Measurements from ENCODE around the gene CHERP. TPM values are rescaled to one million over a fixed set of nuclear protein-coding genes. Genes with fewer than 3 reads are reported as not detected.
"Not testable (repeated sequence)": the region's sequence is repeated elsewhere in the genome, so short reads cannot be mapped to it uniquely, and the experiment has no call there.

Gene CHERP
- total and polyA plus RNA-seq, 2 experiments from 2014 or later, result 31.6 to 41.2 TPM

GRCh38 chr19:16472992-16473391 lies 69.2 kb downstream of the CHERP start (continued):
- TF ChIP-seq ZNF462 (CRISPR knock-in tag; IDR thresholded peaks at IDR 0.05) (no peak), CREB1 (CRISPR knock-in tag; IDR thresholded peaks at IDR 0.05; ENCODE audit: low read depth) (no peak), REST (IDR thresholded peaks at IDR 0.05; ENCODE audit: unreplicated experiment) (no peak), EZH2phosphoT487 (IDR thresholded peaks at IDR 0.05; ENCODE audit: unreplicated experiment) (no peak)

GRCh38 chr19:16472559-16472899 lies 69.7 kb downstream of the CHERP start:
- peak overlapping the region; percentile 76 for H3K27ac ChIP-seq (ENCODE audit: low read depth)
- not testable (repeated sequence) for H3K36me3 Mint-ChIP-seq (ENCODE audit: low read depth)

More at GRCh38 chr19:16472559-16472899, 69.7 kb downstream of the CHERP start:
- H3K9me3 Mint-ChIP-seq; H3K36me3 ChIP-seq (ENCODE audit: insufficient read depth); H3F3A ChIP-seq (replicated peaks; ENCODE audit: low read depth); DNase-seq (ENCODE audit: low spot score); H3K27ac Mint-ChIP-seq; H3K9me2 ChIP-seq (ENCODE audit: insufficient read depth); ATAC-seq; H3K27me3 ChIP-seq (ENCODE audit: insufficient read depth): not testable (repeated sequence)
- peak overlapping the region; percentile 73 for H3K4me3 Mint-ChIP-seq
- Histone ChIP-seq H2AFZ (peak overlapping the region; percentile 95), H3K4me1 (ENCODE audit: insufficient read depth) (peaks cover 17% of the 10 kb centered on the region), H3K4me3 (peak overlapping the region; percentile 91), H3K79me2 (replicated peaks; ENCODE audit: insufficient read depth) (peaks cover 38% of the 10 kb centered on the region), H4K20me1 (replicated peaks; ENCODE audit: insufficient read depth) (peaks cover 27% of the 10 kb centered on the region), H3K4me2 (peak overlapping the region; percentile 87)
- H3K4me1 Mint-ChIP-seq, result peaks cover 30% of the 10 kb centered on the region
- H3K27me3 Mint-ChIP-seq (ENCODE audit: insufficient read depth, low read depth, poor library complexity), result peaks cover 16% of the 10 kb centered on the region

Measured in GM23338 (cell line).